Effector memory CD4-positive, alpha-beta T cell (primary cell): Measurements from ENCODE around the gene GHR.

Experiments
- DNase-seq, 3 donors: peaks; one replicate each; pipeline ENCODE4 v3.0.0-alpha.2; 2020
- H3K27ac ChIP-seq: 2 replicates; pipeline ENCODE4 v1.7.0; 2013; ENCODE audit warnings: mild to moderate bottlenecking, low read length, moderate library complexity; ENCODE audit not compliant: insufficient read depth, poor library complexity, severe bottlenecking
- H3K27me3 ChIP-seq: replicated peaks from 2 replicates; pipeline ENCODE4 v1.7.0; 2013; ENCODE audit warnings: mild to moderate bottlenecking, low read length; ENCODE audit not compliant: insufficient read depth, control insufficient read depth, poor library complexity, severe bottlenecking
- H3K36me3 ChIP-seq: 2 replicates; pipeline ENCODE4 v1.7.0; 2013; ENCODE audit warnings: mild to moderate bottlenecking, low read length, moderate library complexity; ENCODE audit not compliant: control insufficient read depth, insufficient read depth
- H3K4me1 ChIP-seq: 2 replicates; pipeline ENCODE4 v1.7.0; 2013; ENCODE audit warnings: low read length, mild to moderate bottlenecking; ENCODE audit not compliant: control insufficient read depth, insufficient read depth, poor library complexity, severe bottlenecking
- H3K4me3 ChIP-seq: 2 replicates; pipeline ENCODE4 v1.7.0; 2013; ENCODE audit warnings: low read length, low read depth, mild to moderate bottlenecking; ENCODE audit not compliant: insufficient read depth, poor library complexity, severe bottlenecking
- H3K9me3 ChIP-seq: 2 replicates; pipeline ENCODE4 v1.7.0; 2013; ENCODE audit warnings: mild to moderate bottlenecking, low read length, moderate library complexity; ENCODE audit not compliant: control insufficient read depth

Gene GHR

DNA sequence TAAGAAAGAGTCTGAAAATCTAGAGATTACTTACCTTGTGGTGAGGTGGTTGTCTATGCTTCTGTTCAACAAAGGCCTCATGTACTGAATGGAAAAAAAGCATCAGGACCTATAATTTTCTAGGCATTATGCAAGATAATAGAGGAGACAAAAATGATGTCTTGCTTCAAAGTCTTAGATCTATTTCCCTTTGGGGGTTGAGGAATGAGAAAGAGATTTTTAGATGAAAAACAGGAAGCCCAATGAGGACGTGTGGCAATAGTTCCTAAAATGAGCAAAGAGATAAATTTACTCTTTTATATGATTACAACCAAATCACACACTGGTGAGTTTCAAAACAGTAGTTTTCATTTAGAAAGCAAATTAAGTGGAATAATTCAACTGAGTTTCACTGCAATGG, 99.5 kb downstream of the GHR start:
- DNase-seq, result no peak
- no peaks in the 10 kb centered on the region for H3K9me3 ChIP-seq
- no peaks in the 10 kb centered on the region for H3K36me3 ChIP-seq
- H3K27ac ChIP-seq, result no peak overlapping the region
- no peaks in the 10 kb centered on the region for H3K27me3 ChIP-seq
- H3K4me3 ChIP-seq, result no peak overlapping the region
- no peaks in the 10 kb centered on the region for H3K4me1 ChIP-seq

DNA sequence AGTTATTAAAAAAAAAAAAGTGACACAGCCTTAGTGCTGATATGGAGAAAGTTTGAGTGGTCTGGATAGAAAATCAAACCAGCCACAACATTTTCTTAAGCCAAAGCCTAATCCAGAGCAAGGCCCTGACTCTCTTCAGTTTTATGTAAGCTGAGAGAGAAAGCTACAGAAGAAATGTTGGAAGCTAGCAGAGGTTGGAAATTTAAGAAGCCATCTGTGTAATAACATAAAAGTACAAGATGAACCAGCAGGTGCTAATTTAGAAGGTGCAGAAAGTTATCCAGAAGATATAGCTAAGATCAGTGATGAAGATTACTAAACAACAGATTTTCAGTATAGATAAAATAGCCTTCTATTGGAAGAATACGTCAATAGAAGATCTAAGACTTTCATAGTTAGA, 102.9 kb downstream of the GHR start:
- DNase-seq, result no peak
- H3K36me3 ChIP-seq, result no peaks in the 10 kb centered on the region
- H3K9me3 ChIP-seq, result no peaks in the 10 kb centered on the region
- H3K27me3 ChIP-seq, result no peaks in the 10 kb centered on the region
- no peaks in the 10 kb centered on the region for H3K4me1 ChIP-seq
- no peak overlapping the region for H3K4me3 ChIP-seq
- H3K27ac ChIP-seq, result no peak overlapping the region

DNA sequence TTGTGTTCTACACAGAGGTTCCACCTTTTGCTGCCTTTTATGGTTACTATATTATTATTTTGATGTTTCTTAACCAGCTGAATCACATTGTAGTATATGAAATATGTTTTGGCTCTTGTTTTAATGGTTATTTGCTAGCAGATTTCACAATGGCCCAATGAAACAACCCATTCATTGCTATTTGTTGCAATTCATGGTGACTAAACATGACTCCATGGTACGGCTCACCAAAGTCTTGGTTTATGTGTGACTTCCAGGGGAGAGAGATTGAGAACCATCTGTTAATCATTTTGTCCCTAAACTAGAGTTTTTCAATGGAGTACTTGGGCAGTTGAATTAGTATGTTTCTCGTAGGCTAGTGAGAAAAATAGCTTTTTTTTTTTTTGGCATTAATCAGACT, 108.4 kb downstream of the GHR start:
- Histone ChIP-seq H3K4me1 (no peaks in the 10 kb centered on the region), H3K4me3 (no peak overlapping the region), H3K9me3 (no peaks in the 10 kb centered on the region), H3K27me3 (no peaks in the 10 kb centered on the region), H3K27ac (no peak overlapping the region), H3K36me3 (no peaks in the 10 kb centered on the region)
- no peak for DNase-seq

DNA sequence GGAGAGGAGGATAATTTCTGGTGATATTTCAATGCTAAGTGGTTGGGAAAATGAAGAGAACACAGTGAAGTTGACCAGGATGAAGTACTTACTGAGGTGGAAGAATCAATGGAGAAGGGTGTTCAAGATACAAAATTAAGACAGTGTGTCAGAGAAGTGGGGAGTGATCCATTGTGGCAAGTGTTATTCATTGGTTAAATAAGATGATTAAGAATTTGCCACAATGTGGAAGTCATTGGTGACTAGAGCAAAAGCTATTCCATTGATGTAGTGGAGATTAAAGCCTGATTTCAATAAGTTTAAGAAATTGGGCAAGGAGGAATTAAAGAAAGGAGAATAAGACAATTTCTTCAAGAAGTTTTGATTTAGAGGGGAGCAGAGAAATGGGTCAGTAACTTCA, 118.9 kb downstream of the GHR start:
- no peak for DNase-seq
- Histone ChIP-seq H3K4me1 (no peaks in the 10 kb centered on the region), H3K4me3 (no peak overlapping the region), H3K36me3 (no peaks in the 10 kb centered on the region), H3K9me3 (no peaks in the 10 kb centered on the region), H3K27ac (no peak overlapping the region), H3K27me3 (no peaks in the 10 kb centered on the region)

DNA sequence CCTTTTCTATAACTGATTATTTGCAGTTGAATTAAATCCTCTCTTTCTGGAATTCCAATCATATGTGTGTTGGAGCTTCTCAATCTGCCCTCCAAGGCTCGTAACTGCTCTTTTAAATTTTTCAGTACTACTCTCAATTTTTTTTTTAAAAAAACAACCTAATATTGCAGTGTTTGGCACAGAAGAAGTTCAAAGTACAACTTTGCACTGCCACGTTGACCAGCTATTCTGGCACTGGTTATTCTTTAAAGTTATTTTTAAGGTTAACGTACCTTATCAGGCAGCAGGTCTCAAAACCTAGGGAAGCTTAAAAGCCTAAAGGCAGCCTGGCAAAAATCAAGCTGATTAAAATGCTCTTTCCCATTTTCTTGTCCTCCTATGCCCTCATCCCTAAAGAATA, 120.5 kb downstream of the GHR start:
- no peak overlapping the region for H3K27ac ChIP-seq
- no peak overlapping the region for H3K4me3 ChIP-seq
- no peak for DNase-seq
- no peaks in the 10 kb centered on the region for H3K27me3 ChIP-seq
- H3K9me3 ChIP-seq, result no peaks in the 10 kb centered on the region
- no peaks in the 10 kb centered on the region for H3K4me1 ChIP-seq
- H3K36me3 ChIP-seq, result no peaks in the 10 kb centered on the region

DNA sequence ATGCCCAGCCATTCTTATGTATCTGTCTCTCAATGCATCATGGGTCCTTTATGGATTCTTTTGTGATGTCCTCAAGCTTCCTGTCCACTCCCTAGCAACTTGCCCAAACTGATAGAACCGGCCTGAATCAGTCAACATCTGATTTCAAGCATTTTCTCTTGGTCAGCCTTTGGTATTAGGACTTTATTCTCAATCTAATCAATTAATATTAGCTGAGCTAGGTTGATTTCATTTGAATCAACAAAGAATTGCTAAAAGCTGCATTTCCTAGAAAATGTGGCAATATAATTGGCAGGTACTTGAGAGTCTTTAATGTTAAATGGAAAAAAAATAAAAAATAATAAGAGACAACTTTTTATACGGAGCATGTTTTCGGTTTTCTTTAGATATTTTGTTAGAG, 121.8 kb downstream of the GHR start:
- Histone ChIP-seq H3K9me3 (no peaks in the 10 kb centered on the region), H3K27ac (no peak overlapping the region), H3K27me3 (no peaks in the 10 kb centered on the region), H3K36me3 (no peaks in the 10 kb centered on the region), H3K4me3 (no peak overlapping the region), H3K4me1 (no peaks in the 10 kb centered on the region)
- no peak for DNase-seq

DNA sequence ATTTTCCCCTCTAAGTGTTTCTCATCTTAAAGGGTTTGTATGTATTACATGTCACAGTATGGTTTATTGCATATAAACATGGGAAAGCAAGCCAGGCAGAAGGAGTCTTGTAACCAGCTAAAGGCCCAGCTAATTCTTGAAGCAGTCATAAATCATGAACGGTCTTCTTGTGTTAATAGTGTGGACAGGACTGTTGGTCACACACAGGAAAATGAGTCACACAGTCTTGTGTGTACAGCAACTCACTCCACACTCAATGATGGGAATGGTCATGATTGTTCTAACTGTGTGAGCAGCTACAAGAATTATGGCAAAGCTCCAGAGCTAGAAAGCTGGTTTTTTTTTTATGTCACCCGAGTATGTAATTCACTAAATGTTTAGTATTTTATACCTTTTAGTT, 123.9 kb downstream of the GHR start:
- Histone ChIP-seq H3K27ac (no peak overlapping the region), H3K4me3 (no peak overlapping the region)
- no peak for DNase-seq

DNA sequence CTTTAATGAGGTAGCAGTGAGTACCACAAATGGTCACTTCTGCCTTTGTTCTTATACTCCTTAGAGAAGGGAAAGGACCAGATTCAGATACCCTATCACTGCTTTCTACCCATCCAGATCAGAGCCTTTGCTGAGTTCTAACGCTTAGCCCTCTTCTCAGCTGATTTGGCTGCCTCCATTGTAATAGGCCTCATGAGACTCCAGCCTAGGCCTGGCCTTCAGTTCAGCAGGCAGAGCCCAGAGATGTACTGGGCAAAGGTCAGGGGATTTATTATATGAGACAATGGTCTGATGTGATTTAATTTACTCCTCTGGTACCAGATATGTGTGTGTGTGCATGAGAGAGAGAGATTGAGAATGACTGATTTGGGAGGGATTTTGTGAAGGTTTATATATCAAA, 124.7 kb downstream of the GHR start:
- no peaks in the 10 kb centered on the region for H3K4me1 ChIP-seq
- no peaks in the 10 kb centered on the region for H3K36me3 ChIP-seq
- no peaks in the 10 kb centered on the region for H3K9me3 ChIP-seq
- H3K27me3 ChIP-seq, result no peaks in the 10 kb centered on the region
- no peak for DNase-seq
- no peak overlapping the region for H3K27ac ChIP-seq
- H3K4me3 ChIP-seq, result no peak overlapping the region

More for the DNA sequence above, 123.9 kb downstream of the GHR start:
- Histone ChIP-seq H3K4me1 (no peaks in the 10 kb centered on the region), H3K36me3 (no peaks in the 10 kb centered on the region), H3K9me3 (no peaks in the 10 kb centered on the region), H3K27me3 (no peaks in the 10 kb centered on the region)

DNA sequence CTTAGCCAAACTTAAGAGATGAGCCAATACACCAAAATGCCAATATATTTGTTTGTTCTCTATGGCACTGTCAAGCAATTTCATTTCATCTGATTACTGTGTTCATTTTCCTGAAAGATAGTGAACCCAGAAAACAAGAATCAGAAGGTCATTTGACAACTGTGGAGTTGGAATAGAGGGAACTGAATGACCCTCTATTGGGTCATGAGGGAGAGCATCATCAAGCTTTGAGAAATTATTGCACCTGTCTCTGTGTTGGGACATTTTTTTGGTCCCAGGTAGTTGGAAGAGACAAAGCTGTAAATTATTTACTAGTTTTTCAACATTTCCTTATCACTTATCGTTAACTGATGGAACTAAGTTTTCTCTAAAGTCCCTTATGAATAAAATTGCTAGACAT, 129.4 kb downstream of the GHR start:
- DNase-seq, result no peak
- Histone ChIP-seq H3K27me3 (no peaks in the 10 kb centered on the region), H3K4me1 (no peaks in the 10 kb centered on the region), H3K27ac (no peak overlapping the region), H3K36me3 (no peaks in the 10 kb centered on the region), H3K4me3 (no peak overlapping the region), H3K9me3 (no peaks in the 10 kb centered on the region)

DNA sequence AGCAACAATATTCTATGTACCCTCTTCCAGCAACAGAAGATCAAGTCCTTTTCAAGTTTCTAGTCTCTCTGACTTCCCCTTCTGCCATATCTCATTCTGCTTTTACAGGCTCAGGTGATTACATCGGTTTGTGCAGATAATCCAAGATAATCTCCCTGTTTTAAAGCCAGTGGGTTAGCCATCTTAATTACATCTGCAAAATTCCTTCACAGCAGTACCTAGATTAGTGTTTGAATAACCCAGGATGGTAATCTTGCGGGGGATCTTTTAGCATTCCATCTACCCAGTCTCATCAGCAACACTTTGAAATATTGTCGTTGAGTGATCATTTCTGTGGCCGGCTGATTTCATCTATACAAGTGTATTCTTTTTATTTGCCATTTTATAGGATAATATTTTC, 130.2 kb downstream of the GHR start:
- Histone ChIP-seq H3K4me3 (no peak overlapping the region), H3K27me3 (no peaks in the 10 kb centered on the region), H3K4me1 (no peaks in the 10 kb centered on the region), H3K9me3 (no peaks in the 10 kb centered on the region), H3K36me3 (no peaks in the 10 kb centered on the region), H3K27ac (no peak overlapping the region)
- no peak for DNase-seq

DNA sequence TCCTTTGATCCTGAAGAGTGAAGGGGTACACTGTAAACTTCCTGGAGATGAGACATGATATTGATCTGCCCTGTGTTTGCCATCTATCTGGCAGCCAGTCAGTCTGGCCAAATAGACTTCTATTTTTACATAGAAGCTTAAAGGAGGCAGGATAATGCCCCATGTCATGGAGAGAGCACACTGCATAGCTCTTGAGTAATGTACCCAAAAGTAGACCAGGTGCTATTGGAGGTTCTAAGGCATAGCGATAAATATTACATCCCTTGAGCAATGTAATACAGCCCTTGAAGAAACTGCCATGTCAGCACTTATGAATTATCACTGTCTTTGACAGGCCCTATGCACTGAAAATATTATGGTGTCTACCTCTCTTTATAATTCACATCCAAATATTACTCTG, 131.8 kb downstream of the GHR start:
- no peak for DNase-seq

More for the DNA sequence above, 131.8 kb downstream of the GHR start:
- Histone ChIP-seq H3K4me1 (no peaks in the 10 kb centered on the region), H3K4me3 (no peak overlapping the region), H3K36me3 (no peaks in the 10 kb centered on the region), H3K27me3 (no peaks in the 10 kb centered on the region), H3K9me3 (no peaks in the 10 kb centered on the region), H3K27ac (no peak overlapping the region)
